CD4-positive, alpha-beta T cell treated with Interleukin-12 subunit alpha and Interleukin-12 subunit beta, for 1 hour (primary cell): ENCODE measurements around the gene SETD6.

Experiments used
- DNase-seq: peaks from one replicate; pipeline ENCODE4 v3.0.0-alpha.2; 2020

SETD6 gene

DNA sequence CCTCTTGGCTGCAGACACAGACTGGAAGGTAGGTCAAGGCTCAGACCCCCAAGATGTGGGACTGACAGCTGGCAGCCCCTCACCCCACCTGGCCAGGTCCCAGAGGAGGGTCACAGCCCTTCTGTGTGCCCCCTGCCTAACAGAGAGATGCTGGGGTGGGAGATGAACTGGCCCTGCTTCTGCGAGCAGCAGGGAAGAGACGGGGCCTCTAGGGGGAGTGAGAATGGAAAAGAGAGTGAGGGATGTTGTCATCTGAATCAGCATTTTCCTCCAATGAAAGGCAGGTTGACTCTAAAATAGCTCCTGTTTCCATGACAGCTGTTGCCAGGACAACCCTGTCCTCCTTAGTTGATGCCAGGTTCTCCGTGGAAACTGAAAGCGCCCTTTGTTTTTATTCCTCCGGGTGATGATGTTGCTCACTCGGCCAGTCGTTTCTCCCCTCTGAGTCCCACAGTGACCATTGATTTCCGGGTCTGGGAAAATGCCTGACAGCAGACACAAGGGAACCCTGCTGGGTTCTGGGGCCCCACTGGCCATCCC lies 20.3 kb upstream of the SETD6 start:
- peak; percentile 51 for DNase-seq

DNA sequence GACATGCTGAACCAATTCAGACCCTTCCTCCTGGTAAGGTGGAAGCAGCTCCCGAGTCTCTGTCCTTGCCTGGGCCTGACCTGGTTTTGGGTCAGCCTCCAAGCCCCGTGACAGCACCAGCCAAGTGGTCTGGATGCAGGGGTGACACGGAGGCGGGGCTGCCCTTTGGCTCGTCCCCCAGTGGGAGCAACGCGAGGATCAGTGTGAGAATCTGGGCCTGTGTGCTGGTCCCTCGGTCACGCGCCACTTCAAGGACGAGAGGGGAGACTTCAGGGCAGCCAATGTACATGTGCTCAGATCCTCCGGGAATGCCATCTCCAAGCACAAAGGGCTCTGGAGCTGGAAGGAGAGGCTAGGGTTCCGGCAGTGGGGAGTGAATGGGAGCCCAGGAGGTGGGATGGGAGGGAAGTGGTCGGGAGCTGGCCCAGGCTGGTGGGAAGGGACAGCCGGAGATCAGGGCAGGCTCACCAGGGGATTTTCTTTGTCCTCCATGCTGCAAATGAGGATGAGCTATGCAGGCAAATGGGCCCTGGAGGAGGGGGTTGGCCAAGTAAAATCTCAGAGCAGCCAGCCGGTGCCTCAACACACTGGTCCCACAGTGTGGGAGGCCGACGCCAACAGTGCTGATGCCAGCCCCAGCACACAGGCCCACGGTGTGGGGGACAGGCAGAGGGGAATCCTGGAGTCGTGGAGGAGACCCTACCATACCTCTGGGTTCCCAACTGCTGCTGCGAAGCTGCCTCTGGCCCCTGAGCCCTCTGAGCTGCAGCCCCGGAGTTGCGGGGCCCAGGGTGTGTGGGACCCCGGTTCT lies 19.6 kb upstream of the SETD6 start:
- no peak for DNase-seq

DNA sequence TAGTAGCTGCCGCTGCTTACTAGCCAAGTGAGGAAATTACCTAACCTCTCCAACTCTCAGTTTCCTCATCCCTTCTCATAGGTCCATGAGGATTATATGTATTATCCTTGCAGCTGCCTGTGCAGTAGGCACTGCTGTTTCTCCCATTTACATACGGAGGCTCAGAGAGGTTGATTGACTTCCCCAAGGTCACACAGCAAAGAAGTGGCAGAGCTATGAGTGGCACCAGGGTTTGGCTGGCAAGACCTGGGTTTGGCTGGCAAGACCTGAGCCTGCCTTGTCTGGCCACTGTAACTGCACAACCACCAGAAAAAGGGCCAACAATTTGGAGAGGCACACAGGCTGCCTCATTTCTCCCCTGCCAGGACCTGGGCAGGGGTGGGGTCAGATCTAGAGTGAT lies 17.8 kb upstream of the SETD6 start:
- no peak for DNase-seq

DNA sequence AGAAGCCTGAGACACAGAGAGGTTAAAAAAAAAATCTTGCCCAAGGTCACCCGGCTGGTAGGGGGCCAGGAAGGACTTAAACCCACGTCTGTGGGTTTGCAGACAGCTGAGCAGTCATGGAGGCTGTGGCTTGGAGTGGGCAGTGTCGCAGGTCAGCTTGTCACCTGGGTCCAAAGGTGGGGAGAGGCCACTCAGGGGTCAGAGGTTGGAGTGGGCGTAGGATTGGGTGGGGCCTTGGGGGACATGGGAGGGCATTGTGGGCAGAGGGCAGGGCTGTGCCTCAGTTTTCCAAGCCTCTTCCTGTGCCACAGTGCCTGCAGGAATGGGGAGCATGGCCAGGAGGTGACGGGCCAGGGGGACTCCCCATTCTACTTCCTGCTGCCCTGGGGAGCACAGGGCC lies 17.4 kb upstream of the SETD6 start:
- no peak for DNase-seq

DNA sequence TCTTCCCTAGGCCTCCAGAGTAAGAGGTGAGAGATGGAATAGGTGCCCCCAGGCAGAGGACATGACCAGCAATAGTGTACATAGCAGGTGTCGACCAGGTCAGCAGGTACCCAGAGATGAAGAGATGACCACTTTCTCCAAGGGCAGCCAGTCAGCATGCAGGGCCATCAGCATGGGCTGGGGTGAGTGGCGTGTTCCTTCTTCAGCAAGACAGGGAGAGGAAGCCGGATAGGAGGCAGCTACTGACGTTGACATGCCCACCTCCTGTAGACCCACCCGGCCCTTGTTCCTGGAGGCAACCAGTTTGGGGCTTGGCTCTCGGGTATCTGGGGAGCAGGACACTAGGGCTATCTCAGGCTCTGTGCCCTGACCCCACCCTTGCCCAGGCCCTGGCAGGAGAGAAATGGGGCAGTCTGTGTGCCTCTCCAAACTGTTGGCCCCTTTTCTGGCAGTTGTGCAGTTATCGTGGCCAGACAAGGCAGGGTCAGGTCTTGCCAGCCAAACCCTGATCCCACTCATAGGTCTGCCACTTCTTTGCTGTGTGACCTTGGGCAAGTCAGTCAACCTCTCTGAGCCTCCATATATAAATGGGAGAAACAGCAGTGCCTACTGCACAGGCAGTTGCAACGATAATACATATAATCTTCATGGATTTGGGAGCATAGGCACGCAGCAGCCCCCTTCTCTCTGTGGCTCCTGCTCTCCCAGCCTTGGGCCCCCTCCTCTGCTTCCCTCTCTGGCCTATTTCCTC lies 16.8 kb upstream of the SETD6 start:
- DNase-seq, result no peak

DNA sequence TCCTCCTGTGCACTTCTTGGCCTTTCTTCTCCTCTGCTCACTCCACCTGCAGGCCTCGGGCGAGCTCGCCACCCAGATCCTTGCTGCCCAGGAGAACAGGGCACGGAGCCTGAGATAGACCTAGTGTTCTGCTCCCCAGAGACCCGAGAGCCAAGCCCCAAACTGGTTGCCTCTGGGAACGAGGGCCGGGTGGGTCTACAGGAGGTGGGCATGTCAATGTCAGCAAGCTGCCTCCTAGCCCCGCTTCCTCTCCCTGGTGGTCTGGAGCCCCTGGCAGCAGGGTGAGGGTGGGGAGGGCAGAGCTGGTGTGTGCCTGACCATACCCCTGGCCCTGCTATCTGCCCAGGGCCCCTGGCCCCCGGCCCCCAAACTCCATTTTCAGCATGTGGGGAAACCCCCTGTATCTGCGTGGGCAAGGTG lies 16.2 kb upstream of the SETD6 start:
- no peak for DNase-seq

DNA sequence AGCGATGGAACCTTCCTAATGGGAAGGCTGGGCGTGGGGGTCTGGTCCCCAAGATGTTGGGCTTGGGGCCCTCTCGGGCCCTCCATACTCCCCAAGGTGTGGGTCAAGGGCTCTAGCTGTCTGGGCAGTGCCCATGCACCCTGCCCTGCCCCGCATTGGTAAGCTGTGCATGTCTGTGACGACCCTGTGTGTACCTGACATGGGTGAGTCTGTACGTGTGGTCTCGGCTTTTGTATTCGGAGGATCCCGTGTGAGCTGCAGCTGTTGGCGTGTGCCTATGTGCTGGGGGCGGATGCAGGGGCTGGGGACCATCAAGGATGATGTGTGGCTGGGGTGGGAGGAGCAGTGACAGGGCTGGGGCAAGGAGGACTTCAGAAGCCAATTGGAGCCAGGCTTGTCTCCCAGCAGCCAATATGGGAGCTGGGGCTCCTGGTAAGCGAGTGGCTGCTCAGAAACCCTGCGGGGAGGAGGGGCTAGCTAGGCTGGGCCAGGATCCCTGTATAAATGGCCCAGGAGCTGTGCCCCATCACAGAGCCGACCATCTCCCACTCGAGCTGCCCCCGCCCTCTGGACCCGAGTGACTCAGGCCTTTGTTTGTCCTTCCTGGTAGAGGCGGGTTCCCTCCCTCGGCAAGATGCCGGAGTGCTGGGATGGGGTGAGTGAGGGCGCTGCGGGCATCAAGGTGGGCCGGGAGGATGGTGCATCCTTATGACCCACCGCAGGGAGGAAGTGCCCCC lies 15.5 kb upstream of the SETD6 start, which contains the start of gene NDRG4:
NDRG4 (plus strand) TSS at position 529 of the 737 bp plus-strand sequence; CDS start at position 635, 106 bp downstream.
- peak; percentile 31 for DNase-seq

DNA sequence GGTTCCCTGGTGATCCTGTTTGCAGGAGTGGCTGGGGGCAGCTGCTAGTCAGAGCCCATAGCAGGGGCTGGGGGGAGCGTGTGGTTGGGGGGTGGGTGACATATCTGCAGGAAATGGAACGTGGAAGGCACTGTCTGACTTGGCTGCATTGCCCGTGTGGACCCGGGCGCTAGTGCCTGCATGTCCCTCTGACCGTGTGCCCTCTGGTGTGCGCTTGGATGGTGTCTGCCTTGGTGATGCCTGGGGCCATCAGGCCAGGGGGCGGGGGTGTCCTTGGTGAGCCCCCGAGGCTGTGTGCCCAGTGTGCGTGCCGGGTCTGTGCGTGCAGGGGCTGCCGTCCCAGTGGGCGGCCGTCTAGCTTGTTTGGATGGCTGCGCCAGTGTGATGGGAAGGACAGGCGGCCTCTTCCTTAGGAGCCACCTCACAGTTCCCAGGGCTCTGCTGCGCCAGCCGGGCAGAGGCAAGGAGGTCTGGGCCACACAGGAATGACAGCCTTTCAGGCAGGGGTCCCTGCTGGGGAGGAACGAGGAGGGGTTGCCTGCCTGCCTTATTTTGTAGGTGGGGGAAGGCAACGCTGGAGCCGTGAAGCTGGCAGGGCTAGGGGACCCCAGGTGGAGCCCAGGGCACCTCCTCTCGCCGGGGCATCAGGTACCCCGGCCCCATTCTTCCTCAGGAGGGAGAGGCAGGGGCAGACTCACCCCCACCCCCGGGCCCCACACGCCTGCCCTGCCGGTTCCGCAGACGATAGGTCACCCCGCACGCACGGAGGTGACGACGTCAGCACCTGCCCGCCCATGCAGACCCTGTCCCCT lies 14.7 kb upstream of the SETD6 start:
- DNase-seq, result no peak

DNA sequence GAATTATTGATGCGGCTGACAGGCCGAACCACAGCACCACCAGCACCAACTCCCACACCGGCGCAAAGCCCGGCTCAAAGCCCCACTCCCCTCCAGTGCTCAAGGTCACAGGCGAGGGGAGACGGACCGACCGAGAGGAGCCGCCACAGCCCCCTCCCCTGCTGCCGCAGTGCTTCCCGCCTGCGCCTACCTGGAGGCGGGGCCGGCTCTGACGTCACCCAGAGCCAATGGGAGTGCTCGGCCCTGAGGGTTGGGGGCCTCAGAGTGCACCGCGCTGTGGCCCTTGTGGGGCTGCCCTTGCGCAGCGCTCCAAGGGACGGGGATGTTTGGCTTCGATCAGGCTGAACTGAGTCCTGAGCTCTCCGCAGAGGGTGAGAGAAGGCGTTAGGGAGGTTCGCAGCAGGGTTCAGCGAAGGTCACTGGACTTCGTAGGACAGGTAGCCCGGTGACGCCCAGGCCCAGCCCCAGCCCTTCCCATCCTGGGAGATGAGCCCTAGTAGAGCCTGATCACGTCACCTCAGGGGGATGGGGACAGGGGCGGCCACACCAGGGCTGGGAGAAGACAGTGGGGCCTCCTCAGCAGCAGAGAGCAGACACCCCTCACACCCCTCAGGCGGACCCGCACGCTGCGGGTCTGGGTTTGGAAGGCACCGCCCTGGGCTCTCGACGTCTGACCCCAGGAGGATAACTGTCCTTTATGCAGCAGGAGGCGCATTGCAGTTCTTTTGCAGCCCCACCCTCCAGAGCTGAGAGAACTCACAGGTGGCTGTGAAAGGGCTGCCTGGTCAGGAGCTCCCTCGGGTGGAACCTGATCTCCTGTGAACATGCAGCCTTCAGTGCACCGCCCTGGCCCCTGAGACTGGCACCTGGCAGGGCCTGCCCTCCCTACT lies 13.8 kb upstream of the SETD6 start:
- DNase-seq, result peak; percentile 44

DNA sequence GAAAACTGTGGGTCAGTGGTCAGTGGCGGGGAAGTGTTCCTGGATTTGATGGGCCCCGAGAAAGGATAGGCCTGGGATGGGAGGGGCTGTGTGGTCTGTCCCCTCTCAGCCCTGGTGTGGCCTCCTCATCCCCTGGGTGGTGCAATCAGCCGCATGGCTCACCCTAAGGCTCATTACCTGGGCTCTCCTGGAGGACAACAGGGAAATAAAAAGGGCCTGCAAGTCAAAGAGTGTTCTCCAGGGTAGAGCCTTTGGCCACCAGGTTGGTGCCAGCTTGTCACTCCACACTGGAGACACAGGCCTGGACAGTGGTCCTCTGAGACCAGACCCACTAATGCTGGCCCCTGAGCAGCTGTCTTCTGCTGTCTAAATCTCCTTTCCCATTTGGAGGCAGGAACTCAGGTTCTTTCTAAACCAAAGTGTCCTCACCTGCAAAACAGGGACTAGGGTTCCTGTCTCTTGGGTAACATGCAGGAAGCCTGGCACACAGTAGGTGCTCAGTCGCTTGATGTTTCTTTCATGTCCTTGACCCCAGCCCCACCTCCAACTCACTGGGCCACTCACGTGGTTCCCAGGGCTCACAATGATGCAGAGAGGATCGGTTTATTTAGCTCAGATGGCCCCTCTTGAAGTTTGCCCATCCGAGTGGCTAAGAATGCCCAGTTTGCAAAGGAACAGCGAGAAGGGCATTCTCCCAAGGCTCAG lies 12.9 kb upstream of the SETD6 start:
- no peak for DNase-seq

DNA sequence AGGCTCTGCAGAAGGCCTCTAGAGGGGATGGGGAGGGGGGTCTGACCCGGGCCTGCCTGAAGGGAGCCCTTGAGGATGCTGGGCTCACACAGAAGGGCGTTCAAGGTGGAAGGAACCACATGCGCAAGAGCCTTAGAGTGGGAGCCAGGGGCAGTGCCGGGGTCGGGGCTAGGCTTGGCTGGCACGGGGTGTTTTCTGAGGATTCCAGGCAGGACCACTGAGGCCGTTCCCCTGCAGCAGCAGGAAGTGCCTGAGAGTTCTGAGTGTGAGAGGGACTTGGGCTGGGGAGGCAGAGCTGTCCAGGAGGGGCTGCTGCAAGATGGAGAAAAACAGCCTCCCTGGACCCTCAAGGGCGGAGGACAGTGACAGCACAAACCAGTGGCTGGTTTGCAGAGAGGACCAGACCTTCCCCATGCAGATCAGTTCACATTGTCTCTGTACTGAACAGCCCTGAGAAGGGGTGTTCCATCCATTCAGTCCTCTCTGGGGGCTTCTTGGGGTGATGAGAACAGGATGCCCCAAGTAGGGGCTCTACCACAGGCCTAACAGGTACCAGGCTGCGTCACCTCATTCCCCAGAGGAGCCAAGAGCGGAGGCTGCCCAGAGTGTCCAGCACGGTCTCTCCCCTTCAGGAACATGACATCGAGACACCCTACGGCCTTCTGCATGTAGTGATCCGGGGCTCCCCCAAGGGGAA lies 12.0 kb upstream of the SETD6 start:
- no peak for DNase-seq

DNA sequence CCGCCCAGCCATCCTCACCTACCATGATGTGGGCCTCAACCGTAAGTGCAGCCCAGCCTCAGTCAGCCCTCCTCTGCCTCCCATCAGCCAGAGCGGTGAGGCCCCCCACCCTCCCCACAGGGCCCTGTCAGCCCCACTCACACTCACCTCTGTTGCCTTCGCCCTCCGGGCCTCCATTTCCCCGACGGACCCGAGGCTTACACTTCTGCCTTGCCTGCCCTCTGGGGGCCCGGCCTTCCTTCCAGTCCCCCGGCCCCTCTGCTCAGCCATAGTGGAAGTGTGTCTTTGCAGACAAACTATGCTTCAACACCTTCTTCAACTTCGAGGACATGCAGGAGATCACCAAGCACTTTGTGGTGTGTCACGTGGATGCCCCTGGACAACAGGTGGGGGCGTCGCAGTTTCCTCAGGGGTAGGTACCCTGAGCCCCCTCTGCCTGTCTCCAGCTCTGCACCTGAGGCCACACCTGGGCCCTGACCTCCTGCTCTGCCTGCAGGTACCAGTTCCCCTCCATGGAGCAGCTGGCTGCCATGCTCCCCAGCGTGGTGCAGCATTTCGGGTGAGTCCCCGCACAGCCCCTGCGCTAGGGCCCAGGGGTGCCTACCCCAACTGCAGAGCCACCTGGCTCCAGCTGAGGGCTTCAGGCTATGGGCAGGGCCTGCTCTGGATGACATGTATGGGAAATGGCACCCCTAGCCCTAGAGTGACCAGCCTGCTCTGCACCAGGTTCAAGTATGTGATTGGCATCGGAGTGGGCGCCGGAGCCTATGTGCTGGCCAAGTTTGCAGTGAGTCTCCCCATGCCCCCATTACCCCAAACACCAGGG lies 11.2 kb upstream of the SETD6 start:
- no peak for DNase-seq

DNA sequence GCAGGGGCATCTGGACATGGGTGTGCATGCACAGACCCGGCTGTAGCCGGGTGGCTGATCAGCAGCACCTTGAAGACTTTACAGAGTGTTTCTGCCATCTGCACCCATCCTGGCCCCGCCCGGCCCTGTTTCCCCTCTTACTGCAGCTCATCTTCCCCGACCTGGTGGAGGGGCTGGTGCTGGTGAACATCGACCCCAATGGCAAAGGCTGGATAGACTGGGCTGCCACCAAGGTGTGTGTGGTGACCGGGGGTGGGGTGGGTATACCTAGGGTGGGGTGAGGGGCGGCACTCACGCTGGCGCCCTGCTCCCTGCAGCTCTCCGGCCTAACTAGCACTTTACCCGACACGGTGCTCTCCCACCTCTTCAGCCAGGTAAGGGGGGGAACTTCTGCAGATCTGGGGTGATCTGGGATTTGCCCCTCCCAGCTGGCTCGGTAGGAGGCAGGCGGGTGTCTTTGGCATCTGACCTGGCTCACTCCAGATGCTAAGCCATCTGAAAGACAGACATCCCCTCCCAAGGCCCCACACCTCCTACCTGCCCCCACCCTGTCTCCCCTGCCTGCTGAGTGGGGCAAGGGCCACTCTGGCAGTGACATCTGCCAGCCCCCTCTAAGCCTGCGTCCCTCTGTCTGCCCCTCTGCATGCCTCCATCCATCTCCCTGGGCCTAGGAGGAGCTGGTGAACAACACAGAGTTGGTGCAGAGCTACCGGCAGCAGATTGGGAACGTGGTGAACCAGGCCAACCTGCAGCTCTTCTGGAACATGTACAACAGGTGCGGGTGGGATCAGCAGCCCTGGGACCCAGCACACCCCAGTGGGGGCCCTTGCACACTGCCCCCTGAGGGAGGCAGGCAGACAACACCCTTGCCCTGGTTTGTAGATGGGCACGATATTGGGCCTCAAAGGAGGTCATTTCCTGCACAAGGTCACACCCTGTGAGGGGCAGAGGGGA lies 8.8 kb upstream of the SETD6 start:
- DNase-seq, result no peak

DNA sequence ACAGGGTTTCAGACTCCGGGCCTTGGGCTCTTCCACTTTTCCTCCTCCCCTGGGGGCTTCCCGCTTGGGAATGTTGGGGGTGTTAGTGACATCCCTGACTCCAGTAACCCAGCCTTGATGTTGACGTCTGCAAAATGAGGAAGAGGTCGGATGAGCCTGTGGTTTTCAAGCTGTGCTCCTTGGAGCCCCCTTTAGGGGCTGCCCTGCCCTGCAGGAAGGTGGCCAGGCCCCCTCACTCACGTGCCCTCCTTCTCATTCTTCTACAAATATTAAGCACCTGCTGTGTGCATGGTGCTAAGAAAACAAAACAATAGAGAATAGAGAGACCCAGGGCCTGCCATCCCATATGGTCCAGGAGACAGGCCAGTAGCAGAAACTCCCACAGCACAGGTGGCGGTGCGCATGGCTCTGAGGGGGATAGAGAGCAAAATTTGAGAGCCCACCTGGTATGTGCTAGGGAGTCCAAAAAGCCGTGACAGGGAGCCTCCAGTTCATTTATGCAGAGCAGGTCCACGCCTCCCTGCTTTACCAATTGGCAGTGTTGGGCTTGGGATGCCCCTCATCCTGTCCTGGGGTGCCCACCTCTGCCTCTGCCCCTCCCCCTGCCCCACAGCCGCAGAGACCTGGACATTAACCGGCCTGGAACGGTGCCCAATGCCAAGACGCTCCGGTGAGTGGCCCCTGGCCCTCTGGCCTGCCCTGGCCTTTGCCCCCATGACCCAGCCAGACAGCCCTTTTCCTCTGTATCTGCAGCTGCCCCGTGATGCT lies 7.9 kb upstream of the SETD6 start:
- DNase-seq, result no peak

DNA sequence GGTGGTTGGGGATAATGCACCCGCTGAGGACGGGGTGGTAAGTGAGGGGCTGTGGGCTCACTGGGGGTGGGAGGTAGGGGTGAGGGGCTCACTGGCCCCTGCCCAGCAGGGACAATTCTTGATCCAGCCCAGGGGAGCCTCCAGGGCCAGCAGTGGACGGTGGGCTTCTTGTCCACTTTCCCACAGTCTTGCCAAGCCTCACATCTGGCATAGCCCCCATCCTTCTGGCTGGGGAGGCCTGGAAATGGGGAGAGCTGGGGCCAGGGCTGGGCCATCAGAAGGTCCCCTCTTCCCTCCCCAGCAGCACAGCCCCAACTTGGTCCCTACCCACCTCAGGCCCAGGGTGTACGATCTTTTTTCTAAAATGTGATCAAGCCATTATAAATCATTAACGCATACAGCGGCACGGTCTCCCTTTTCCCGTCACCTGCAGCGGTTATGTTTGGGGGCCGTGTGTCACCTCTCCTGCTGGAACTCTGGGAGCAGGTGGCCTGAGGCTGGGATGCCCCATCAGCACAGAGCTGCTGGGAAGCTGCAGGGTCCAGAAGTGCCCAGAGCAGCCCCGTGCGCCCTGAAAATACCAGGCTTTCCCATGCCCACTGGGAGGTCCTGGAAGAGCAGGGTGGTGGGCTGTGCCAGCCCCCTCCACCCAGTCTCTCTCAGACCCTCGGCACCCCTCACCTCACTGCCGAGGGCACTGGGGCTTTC lies 7.2 kb upstream of the SETD6 start:
- DNase-seq, result no peak

DNA sequence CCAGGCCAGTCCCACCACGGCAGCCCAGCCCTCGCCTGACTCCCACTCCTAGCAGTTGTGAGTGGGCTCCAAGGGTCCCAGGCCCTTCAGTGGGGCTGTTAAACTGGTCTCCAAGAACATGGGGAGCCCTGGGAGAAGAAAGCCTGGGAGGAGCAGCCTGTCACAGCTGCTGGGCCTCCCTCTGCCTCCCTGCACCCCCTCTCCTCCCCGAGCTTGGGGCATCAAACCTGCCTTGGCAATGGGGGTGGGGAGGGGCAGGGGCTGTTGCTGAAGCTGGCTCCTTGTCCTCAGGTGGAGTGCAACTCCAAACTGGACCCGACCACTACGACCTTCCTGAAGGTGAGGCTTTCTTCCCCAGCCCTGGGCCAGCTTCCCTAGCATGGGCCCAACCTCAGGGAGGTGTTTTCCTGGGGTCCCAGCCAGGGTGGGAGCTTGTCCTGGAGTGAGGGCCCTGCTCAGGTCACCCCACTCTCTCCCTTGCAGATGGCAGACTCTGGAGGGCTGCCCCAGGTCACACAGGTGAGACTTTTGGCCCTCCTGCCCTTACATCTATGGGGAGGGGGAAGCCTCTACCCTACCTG lies 6.6 kb upstream of the SETD6 start:
- DNase-seq, result no peak
